Sigmoid colon (tissue), 7 donors: ENCODE results near the gene GEMIN7. TPM values are rescaled to one million over a fixed set of nuclear protein-coding genes. Genes with fewer than 3 reads are reported as not detected.

Experiments used
- DNase-seq: peaks from one replicate; pipeline ENCODE4 v3.0.0-alpha.2; 2019
- H3K27ac ChIP-seq, 4 donors: fragments of 200-600 bp; sonication (generic); one replicate each; pipeline ENCODE4 v1.5.1; 2016 to 2019; ENCODE audit warnings: mild to moderate bottlenecking in 1 of 4
- H3K27me3 ChIP-seq, 3 donors: fragments of 200-600 bp; sonication (generic); one replicate each; pipeline ENCODE4 v1.5.1; 2019; ENCODE audit warnings: mild to moderate bottlenecking in 1 of 3
- H3K36me3 ChIP-seq, 4 donors: fragments of 200-600 bp; sonication (generic); one replicate each; pipeline ENCODE4 v1.5.1; 2016 to 2019
- H3K4me1 ChIP-seq, 4 donors: fragments of 200-600 bp; sonication (generic); one replicate each; pipeline ENCODE4 v1.5.1; 2017 to 2019
- H3K4me3 ChIP-seq, 4 donors: fragments of 200-600 bp; sonication (generic); one replicate each; pipeline ENCODE4 v1.5.1; 2017 to 2019; ENCODE audit warnings: mild to moderate bottlenecking in 2 of 4, moderate library complexity in 1 of 4
- H3K9me3 ChIP-seq, 4 donors: fragments of 200-600 bp in 3 of 4; sonication (generic) in 3 of 4; one replicate each; pipeline versions ENCODE4 v1.5.1 to v1.6.1; 2013 to 2019
- CTCF ChIP-seq, 4 experiments: fragments of 450-650 bp in 3 of 4; fragments of 200-600 bp in 1 of 4; IDR thresholded peaks; one replicate each; pipeline ENCODE4 v1.5.1; 2016 to 2019; ENCODE audit warnings: antibody characterized with exemption in 4 of 4, mild to moderate bottlenecking in 3 of 4, moderate library complexity in 2 of 4
- EP300 ChIP-seq, 4 donors: sonication (generic); formaldehyde crosslinking; IDR thresholded peaks; one replicate each; pipeline ENCODE4 v1.6.1; 2017; ENCODE audit warnings: antibody characterized with exemption in 4 of 4
- POLR2A ChIP-seq, 2 donors: fragments of 450-650 bp; IDR thresholded peaks; one replicate each; pipeline ENCODE4 v1.6.1; 2016; ENCODE audit warnings: antibody characterized with exemption in 2 of 2, mild to moderate bottlenecking in 2 of 2, moderate library complexity in 2 of 2
- POLR2AphosphoS5 ChIP-seq, 4 donors: sonication (generic); formaldehyde crosslinking; IDR thresholded peaks; one replicate each; pipeline ENCODE4 v1.6.1; 2017; ENCODE audit warnings: antibody characterized with exemption in 4 of 4
- WGBS, 2 donors: extraction: QIAGEN DNeasy Blood & Tissue Kit; methylation state at CpG; one replicate each; pipeline ENCODE4 v1.1.7; 2013; 5-methylcytosine and 5-hydroxymethylcytosine counted together
- intact Hi-C: fragments of 100-400 bp; cut with DNase I; formaldehyde crosslinking; loops from one replicate; pipeline ENCODE4 v1.15.1; 2023
- polyA plus RNA-seq, 3 donors: library from polyadenylated mRNA; stranded (reverse); fragments of 200-250 nt; gene quantifications; one replicate each; pipeline ENCODE4 v1.2.3, GENCODE V29; 2013
- total RNA-seq, 4 donors: library from RNA; depleted of rRNA; stranded (reverse); fragments of >200 nt; gene quantifications; one replicate each; pipeline ENCODE4 v1.1.0, GENCODE V29; 2016
- donor health status: healthy with polysubstance abuse.
- donor health status: Bipolar disorder and iron deficiency.
- donor health status: healthy.

The GEMIN7 gene
- total and polyA plus RNA-seq, 7 donors: 10.3 to 31.2 (median 18.2) TPM

GRCh38 chr19:45037393-45038169 lies 41.5 kb upstream of the GEMIN7 start:
- WGBS, 2 donors: 93 to 95% methylated on average over 37 of the region's 37 CpGs
- H3K9me3 ChIP-seq: no peaks in the 10 kb centered on the region
- intact Hi-C loops: loop anchor here (2.0 to 5.0 kb wide), 3 partner anchors 35 to 55 kb away; partner anchors contain the start of genes GEMIN7, PPP1R37 and ZNF296
- peak overlapping the region in 1 of 4 donors; percentile 94 for H3K27ac ChIP-seq
- TF ChIP-seq POLR2A (IDR thresholded peaks at IDR 0.05) (no peak), EP300 (IDR thresholded peaks at IDR 0.05) (no peak), CTCF (IDR thresholded peaks at IDR 0.05) (no peak)
- peaks cover 0 to 37% (median 29%) of the 10 kb centered on the region in 4 donors for H3K4me1 ChIP-seq
- no peak for DNase-seq
- H3K36me3 ChIP-seq: peaks cover 0 to 68% (median 19%) of the 10 kb centered on the region in 4 donors
- H3K27me3 ChIP-seq: no peaks in the 10 kb centered on the region
- H3K4me3 ChIP-seq: no peak overlapping the region

DNA sequence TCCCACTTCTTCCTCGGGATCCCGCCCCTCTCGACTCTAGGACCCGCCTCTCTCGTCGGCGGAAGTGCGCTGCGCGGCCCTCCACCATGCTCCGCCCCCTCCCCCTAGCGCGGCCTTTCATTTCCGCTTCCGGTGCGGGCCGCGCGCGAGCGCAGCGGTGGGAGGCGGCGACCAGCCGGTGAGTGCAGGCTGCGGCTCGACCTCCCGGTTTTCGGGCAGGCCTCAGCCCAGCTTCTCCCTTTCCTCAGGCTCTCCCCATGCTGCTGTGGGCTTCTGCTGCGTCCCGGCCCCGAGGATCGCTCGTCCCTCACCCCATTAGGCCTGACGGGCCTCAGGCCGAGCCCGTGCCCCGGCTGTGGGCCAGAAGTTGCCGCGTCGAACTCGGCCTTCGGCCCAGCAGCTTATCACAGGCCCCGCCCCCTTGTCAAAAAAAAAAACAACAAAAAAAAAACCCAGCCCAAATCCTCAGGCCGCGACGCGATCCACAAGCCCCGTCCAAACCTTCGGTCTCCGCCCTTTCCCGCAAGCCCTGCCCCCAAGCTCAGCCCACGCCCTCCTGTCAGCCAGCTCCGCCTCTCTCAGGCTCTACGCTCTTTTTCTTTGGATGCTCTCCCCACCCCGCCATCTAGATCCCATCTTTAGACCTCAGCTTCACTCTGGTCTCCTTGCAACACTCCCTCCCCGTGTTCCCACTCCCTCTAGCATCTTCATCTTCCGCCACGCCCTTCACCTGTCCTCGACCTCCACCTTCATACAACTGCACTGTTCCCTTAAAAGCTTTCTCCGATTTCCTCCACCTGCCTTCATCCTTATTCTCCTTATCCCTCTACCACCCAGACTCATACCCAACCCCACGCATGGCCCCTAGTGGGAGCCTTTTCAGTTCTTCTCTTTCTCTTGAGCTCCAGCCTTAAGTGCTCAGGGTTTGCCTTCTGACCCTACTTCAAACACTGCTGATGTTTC lies 39.8 kb upstream of the GEMIN7 start, which contains the start of gene CLASRP:
CLASRP (plus strand) TSS at position 115 of the 963 bp plus-strand sequence. CDS start 1,168 bp downstream, outside the sequence.
- intact Hi-C loops: loop anchor here (2.0 to 5.0 kb wide), 3 partner anchors 36 to 53 kb away; partner anchors contain the start of genes GEMIN7, PPP1R37 and ZNF296
- TF ChIP-seq POLR2A (IDR thresholded peaks at IDR 0.05) (peak; percentile 94 to 97), EP300 (IDR thresholded peaks at IDR 0.05) (no peak), CTCF (IDR thresholded peaks at IDR 0.05) (no peak), POLR2AphosphoS5 (IDR thresholded peaks at IDR 0.05) (peak; percentile 98 to 99 (median 98))
- H3K27me3 ChIP-seq: no peaks in the 10 kb centered on the region
- peak; percentile 96 for DNase-seq
- peak within 1 kb of the TSS; percentile 84 to 94 (median 90) for H3K4me3 ChIP-seq
- peak within 1 kb of the TSS; percentile 94 to 97 (median 95) for H3K27ac ChIP-seq
- H3K9me3 ChIP-seq: no peaks in the 10 kb centered on the region
- 1 to 2% methylated on average over 62 of the region's 62 CpGs for WGBS, 2 donors
- peaks cover 6 to 66% (median 24%) of the 10 kb centered on the region in 4 donors for H3K36me3 ChIP-seq
- peaks cover 0 to 39% (median 29%) of the 10 kb centered on the region in 4 donors for H3K4me1 ChIP-seq

DNA sequence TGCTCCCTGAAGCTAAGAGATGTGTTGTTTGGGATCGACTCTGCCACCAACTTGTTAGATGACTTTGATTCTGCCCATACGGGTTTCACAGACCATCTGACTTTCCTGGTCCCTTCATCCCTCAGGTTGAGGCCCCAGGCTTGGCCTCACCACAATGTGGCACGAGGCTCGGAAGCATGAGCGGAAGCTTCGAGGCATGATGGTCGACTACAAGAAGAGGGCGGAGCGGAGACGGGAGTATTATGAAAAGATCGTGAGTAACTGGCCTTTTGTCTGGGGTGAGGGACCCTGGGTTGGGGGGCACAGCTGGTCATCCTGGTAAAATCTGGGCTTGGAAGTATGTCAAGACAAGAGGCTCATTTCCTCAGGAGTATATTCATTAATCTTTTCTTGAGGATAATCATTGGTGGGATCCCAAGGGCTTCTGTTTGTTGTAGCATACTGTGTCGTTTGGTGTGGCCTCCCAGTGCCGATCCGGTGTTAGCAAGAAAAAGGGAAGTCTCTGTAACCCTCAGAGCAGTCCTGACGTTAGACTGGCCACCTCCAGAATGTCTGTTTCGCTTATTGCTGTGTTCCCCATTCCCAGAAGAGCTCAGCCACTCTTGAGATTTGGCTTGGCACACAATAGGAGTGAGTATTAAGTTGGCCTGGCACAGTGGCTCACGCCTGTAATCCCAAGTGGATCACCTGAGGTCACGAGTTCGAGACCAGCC lies 38.8 kb upstream of the GEMIN7 start:
- Histone ChIP-seq H3K27ac (peak overlapping the region; percentile 94 to 97 (median 95)), H3K27me3 (no peaks in the 10 kb centered on the region), H3K4me1 (peaks cover 0 to 49% (median 32%) of the 10 kb centered on the region in 4 donors), H3K4me3 (peak overlapping the region in 3 of 4 donors; percentile 84 to 90 (median 90)), H3K36me3 (peaks cover 17 to 66% (median 30%) of the 10 kb centered on the region in 4 donors), H3K9me3 (no peaks in the 10 kb centered on the region)
- TF ChIP-seq EP300 (IDR thresholded peaks at IDR 0.05) (no peak), POLR2A (IDR thresholded peaks at IDR 0.05) (no peak), CTCF (IDR thresholded peaks at IDR 0.05) (no peak), POLR2AphosphoS5 (IDR thresholded peaks at IDR 0.05) (no peak)
- WGBS, 2 donors: 73 to 77% methylated on average over 19 of the region's 19 CpGs
- no peak for DNase-seq
- intact Hi-C loops: no loop called here

DNA sequence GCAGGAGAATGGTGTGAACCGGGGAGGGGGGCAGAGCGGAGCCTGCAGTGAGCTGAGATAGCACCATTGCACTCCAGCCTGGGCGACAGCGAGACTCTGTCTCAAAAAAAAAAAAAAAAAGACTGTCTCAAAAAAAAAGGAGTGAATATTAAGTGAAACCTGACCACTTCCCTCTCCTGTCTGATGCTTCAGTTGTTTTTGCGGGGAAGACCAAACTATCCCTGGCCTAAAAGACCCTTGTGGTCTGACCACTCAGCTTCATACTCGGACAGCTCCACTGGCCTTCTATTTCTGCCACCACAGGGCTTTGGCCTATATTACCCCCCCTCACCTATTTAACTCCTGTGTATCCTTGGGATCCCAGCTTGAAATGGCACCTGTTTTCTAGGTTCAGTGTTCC lies 37.9 kb upstream of the GEMIN7 start:
- H3K9me3 ChIP-seq: no peaks in the 10 kb centered on the region
- H3K4me1 ChIP-seq: peaks cover 0 to 58% (median 41%) of the 10 kb centered on the region in 4 donors
- DNase-seq: no peak
- H3K27ac ChIP-seq: no peak overlapping the region
- TF ChIP-seq POLR2A (IDR thresholded peaks at IDR 0.05) (no peak), EP300 (IDR thresholded peaks at IDR 0.05) (no peak), CTCF (IDR thresholded peaks at IDR 0.05) (no peak), POLR2AphosphoS5 (IDR thresholded peaks at IDR 0.05) (no peak)
- no peaks in the 10 kb centered on the region for H3K27me3 ChIP-seq
- peaks cover 18 to 66% (median 25%) of the 10 kb centered on the region in 4 donors for H3K36me3 ChIP-seq
- 88 to 92% methylated on average over 6 of the region's 6 CpGs for WGBS, 2 donors
- intact Hi-C loops: no loop called here
- H3K4me3 ChIP-seq: no peak overlapping the region
